Measurements from ENCODE around the gene NUPR2.

DNA sequence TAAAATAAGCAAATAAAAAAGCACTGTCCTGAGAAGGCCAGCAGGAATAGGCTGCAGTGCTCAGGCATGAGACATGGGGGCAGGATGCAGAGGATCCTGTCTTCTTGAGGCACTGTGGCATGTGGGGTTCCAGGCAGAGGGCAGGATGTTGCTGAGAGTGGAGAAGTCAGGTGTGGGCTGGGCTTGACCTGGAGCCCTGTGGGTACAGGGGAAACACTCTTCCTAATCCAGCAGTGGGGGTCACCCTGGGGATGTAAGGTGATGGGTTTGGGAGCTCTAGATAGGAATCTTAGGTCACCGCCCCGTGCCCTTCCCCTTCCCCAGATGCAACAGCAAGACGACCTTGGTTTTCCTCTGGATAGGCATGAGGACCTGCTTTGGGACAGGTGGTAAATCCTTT lies 38.5 kb downstream of the NUPR2 start:
- TF ChIP-seq ZNF37A (tag by site-specific recombination; IDR thresholded peaks at IDR 0.05), result no peak
- TF ChIP-seq SP2 (tag by site-specific recombination; IDR thresholded peaks at IDR 0.05), result no peak
- no peak for TF ChIP-seq KLF8 (tag by site-specific recombination; IDR thresholded peaks at IDR 0.05)
- TF ChIP-seq, protein P1, sequence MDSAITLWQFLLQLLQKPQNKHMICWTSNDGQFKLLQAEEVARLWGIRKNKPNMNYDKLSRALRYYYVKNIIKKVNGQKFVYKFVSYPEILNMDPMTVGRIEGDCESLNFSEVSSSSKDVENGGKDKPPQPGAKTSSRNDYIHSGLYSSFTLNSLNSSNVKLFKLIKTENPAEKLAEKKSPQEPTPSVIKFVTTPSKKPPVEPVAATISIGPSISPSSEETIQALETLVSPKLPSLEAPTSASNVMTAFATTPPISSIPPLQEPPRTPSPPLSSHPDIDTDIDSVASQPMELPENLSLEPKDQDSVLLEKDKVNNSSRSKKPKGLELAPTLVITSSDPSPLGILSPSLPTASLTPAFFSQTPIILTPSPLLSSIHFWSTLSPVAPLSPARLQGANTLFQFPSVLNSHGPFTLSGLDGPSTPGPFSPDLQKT (IDR thresholded peaks at IDR 0.05; ENCODE audit: borderline replicate concordance, low read depth, low read length), result no peak
- TF ChIP-seq, protein P2, sequence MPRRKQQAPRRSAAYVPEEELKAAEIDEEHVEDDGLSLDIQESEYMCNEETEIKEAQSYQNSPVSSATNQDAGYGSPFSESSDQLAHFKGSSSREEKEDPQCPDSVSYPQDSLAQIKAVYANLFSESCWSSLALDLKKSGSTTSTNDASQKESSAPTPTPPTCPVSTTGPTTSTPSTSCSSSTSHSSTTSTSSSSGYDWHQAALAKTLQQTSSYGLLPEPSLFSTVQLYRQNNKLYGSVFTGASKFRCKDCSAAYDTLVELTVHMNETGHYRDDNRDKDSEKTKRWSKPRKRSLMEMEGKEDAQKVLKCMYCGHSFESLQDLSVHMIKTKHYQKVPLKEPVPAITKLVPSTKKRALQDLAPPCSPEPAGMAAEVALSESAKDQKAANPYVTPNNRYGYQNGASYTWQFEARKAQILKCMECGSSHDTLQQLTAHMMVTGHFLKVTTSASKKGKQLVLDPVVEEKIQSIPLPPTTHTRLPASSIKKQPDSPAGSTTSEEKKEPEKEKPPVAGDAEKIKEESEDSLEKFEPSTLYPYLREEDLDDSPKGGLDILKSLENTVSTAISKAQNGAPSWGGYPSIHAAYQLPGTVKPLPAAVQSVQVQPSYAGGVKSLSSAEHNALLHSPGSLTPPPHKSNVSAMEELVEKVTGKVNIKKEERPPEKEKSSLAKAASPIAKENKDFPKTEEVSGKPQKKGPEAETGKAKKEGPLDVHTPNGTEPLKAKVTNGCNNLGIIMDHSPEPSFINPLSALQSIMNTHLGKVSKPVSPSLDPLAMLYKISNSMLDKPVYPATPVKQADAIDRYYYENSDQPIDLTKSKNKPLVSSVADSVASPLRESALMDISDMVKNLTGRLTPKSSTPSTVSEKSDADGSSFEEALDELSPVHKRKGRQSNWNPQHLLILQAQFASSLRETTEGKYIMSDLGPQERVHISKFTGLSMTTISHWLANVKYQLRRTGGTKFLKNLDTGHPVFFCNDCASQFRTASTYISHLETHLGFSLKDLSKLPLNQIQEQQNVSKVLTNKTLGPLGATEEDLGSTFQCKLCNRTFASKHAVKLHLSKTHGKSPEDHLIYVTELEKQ (tag by site-specific recombination; IDR thresholded peaks at IDR 0.05; ENCODE audit: borderline replicate concordance), result no peak
- TF ChIP-seq, protein P3, sequence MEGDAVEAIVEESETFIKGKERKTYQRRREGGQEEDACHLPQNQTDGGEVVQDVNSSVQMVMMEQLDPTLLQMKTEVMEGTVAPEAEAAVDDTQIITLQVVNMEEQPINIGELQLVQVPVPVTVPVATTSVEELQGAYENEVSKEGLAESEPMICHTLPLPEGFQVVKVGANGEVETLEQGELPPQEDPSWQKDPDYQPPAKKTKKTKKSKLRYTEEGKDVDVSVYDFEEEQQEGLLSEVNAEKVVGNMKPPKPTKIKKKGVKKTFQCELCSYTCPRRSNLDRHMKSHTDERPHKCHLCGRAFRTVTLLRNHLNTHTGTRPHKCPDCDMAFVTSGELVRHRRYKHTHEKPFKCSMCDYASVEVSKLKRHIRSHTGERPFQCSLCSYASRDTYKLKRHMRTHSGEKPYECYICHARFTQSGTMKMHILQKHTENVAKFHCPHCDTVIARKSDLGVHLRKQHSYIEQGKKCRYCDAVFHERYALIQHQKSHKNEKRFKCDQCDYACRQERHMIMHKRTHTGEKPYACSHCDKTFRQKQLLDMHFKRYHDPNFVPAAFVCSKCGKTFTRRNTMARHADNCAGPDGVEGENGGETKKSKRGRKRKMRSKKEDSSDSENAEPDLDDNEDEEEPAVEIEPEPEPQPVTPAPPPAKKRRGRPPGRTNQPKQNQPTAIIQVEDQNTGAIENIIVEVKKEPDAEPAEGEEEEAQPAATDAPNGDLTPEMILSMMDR (tag by site-specific recombination; IDR thresholded peaks at IDR 0.05), result no peak
- TF ChIP-seq ZNF654 (tag by site-specific recombination; IDR thresholded peaks at IDR 0.05; ENCODE audit: low read depth), result no peak
